H1 (cell line): ENCODE measurements around the gene KCNJ13. TPM values are rescaled to one million over a fixed set of nuclear protein-coding genes. Genes with fewer than 3 reads are reported as not detected.

Experiments
- CTCF ChIA-PET: fragments of 300-600 bp; sonication (Branson Sonifier 250); formaldehyde crosslinking; loops from one replicate; lab custom pipeline; 2021; ENCODE audit not compliant: partially characterized antibody; lab: Charles Lee
- POLR2A ChIA-PET: fragments of 300-600 bp; sonication (Branson Sonifier 250); formaldehyde crosslinking; loops from one replicate; lab custom pipeline; 2021; ENCODE audit warnings: inconsistent platforms; ENCODE audit not compliant: partially characterized antibody; lab: Charles Lee
- DNase-seq, 2 experiments: peaks; one replicate each; pipeline versions ENCODE4 v3.0.0 to v3.0.0-alpha.2; 2010 to 2022; ENCODE audit warnings: low spot score in 2 of 2, low read depth in 1 of 2, mixed read lengths in 1 of 2
- FAIRE-seq: peaks from 2 replicates; lab custom pipeline; 2011; peaks lifted over from hg19 to GRCh38; lab: Jason Lieb, UNC
- H2AFZ ChIP-seq: 2 replicates; pipeline ENCODE4 v1.8.1; 2012; ENCODE audit warnings: low read length, inconsistent platforms
- H2AK5ac ChIP-seq: 2 replicates; pipeline ENCODE4 v1.6.1; 2013; ENCODE audit warnings: low read depth, low read length
- H2BK120ac ChIP-seq: replicated peaks from 2 replicates; pipeline ENCODE3; 2013; ENCODE audit warnings: low read depth, low read length, inconsistent platforms
- H2BK12ac ChIP-seq: 2 replicates; pipeline ENCODE4 v1.6.1; 2013; ENCODE audit warnings: low read depth, low read length
- H2BK15ac ChIP-seq: 2 replicates; pipeline ENCODE4 v1.6.1; 2013; ENCODE audit warnings: low read length
- H2BK20ac ChIP-seq: 2 replicates; pipeline ENCODE4 v1.6.1; 2013; ENCODE audit warnings: low read length
- H2BK5ac ChIP-seq: 2 replicates; pipeline ENCODE4 v1.6.1; 2013; ENCODE audit warnings: low read depth, low read length
- H3K14ac ChIP-seq: 2 replicates; pipeline ENCODE4 v1.6.1; 2013; ENCODE audit warnings: inconsistent platforms; ENCODE audit not compliant: insufficient read length
- H3K18ac ChIP-seq: 2 replicates; pipeline ENCODE4 v1.6.1; 2013; ENCODE audit warnings: low read length; ENCODE audit errors: extremely low read depth
- H3K23ac ChIP-seq: 2 replicates; pipeline ENCODE4 v1.6.1; 2013; ENCODE audit warnings: inconsistent platforms; ENCODE audit not compliant: insufficient read length
- H3K23me2 ChIP-seq: 2 replicates; pipeline ENCODE4 v1.6.1; 2013; ENCODE audit warnings: low read depth, low read length
- H3K27ac ChIP-seq: 2 replicates; pipeline ENCODE4 v1.6.1; 2011; ENCODE audit warnings: low read depth, low read length, inconsistent platforms
- H3K27me3 ChIP-seq, 4 experiments: replicated peaks in 1 of 4; 1 replicate in 1 of 4; 2 replicates in 3 of 4; pipeline versions ENCODE4 v1.6.1 to v1.8.1; 2011 to 2013; ENCODE audit warnings: low read length in 3 of 4, mild to moderate bottlenecking in 3 of 4, inconsistent platforms in 2 of 4, mixed read lengths in 2 of 4, moderate library complexity in 1 of 4; ENCODE audit not compliant: control insufficient read depth in 3 of 4, insufficient read depth in 3 of 4; ENCODE audit errors: extremely low read depth in 1 of 4
- H3K36me3 ChIP-seq, 4 experiments: 2 replicates each; pipeline versions ENCODE4 v1.6.1 to v1.8.1; 2011 to 2013; ENCODE audit warnings: mild to moderate bottlenecking in 4 of 4, low read length in 3 of 4, moderate library complexity in 2 of 4, control low read depth in 1 of 4, inconsistent platforms in 1 of 4; ENCODE audit not compliant: insufficient read depth in 4 of 4, control insufficient read depth in 2 of 4
- H3K4ac ChIP-seq: replicated peaks from 2 replicates; pipeline ENCODE3; 2013; ENCODE audit warnings: low read length, low read depth, mixed read lengths, inconsistent platforms; ENCODE audit not compliant: insufficient read length
- H3K4me1 ChIP-seq, 4 experiments: replicated peaks in 1 of 4; 1 replicate in 1 of 4; 2 replicates in 3 of 4; pipeline versions ENCODE4 v1.6.1 to v1.8.1; 2011 to 2013; ENCODE audit warnings: low read length in 3 of 4, inconsistent platforms in 2 of 4, mixed read lengths in 1 of 4; ENCODE audit not compliant: insufficient read depth in 4 of 4, control insufficient read depth in 3 of 4
- H3K4me2 ChIP-seq, 2 experiments: 2 replicates each; pipeline versions ENCODE4 v1.6.1 to v1.8.1; 2011 to 2013; ENCODE audit warnings: low read depth in 2 of 2, low read length in 2 of 2, control low read depth in 1 of 2, inconsistent platforms in 1 of 2, mild to moderate bottlenecking in 1 of 2; ENCODE audit not compliant: insufficient read depth in 1 of 2
- H3K4me3 ChIP-seq, 4 experiments: fragments of 200-600, 300-600 bp in 1 of 4; sonication (generic), shearing (Covaris generic), sonication (Bioruptor Twin) in 1 of 4; 2 replicates each; pipeline versions ENCODE4 v1.5.1 to v1.8.1; 2011 to 2016; ENCODE audit warnings: low read length in 4 of 4, low read depth in 3 of 4, control low read depth in 2 of 4, inconsistent platforms in 2 of 4, mild to moderate bottlenecking in 2 of 4, mixed read lengths in 1 of 4, moderate library complexity in 1 of 4; ENCODE audit not compliant: insufficient read depth in 2 of 4; ENCODE audit errors: extremely low read depth in 1 of 4
- H3K56ac ChIP-seq: replicated peaks from 2 replicates; pipeline ENCODE3; 2013; ENCODE audit warnings: low read depth, mild to moderate bottlenecking, mixed read lengths, low read length, inconsistent platforms; ENCODE audit not compliant: insufficient read length
- H3K79me1 ChIP-seq: 2 replicates; pipeline ENCODE4 v1.6.1; 2013; ENCODE audit warnings: low read depth, low read length, control low read depth
- H3K79me2 ChIP-seq, 2 experiments: 2 replicates each; pipeline versions ENCODE4 v1.6.1 to v1.8.1; 2012 to 2013; ENCODE audit warnings: low read length in 2 of 2, mild to moderate bottlenecking in 2 of 2, inconsistent platforms in 1 of 2; ENCODE audit not compliant: insufficient read depth in 2 of 2, control insufficient read depth in 1 of 2
- H3K9ac ChIP-seq, 4 experiments: replicated peaks in 1 of 4; 1 replicate in 1 of 4; 2 replicates in 3 of 4; pipeline versions ENCODE4 v1.6.1 to v1.8.1; 2011 to 2013; ENCODE audit warnings: low read depth in 3 of 4, low read length in 3 of 4, control low read depth in 2 of 4, mild to moderate bottlenecking in 2 of 4, moderate library complexity in 2 of 4, inconsistent platforms in 1 of 4; ENCODE audit errors: extremely low read depth in 1 of 4
- H3K9me3 ChIP-seq, 2 experiments: 2 replicates each; pipeline versions ENCODE4 v1.6.1 to v1.8.1; 2012 to 2013; ENCODE audit warnings: mild to moderate bottlenecking in 2 of 2, moderate library complexity in 2 of 2, control low read depth in 1 of 2, inconsistent platforms in 1 of 2, low read depth in 1 of 2, low read length in 1 of 2, mixed read lengths in 1 of 2; ENCODE audit not compliant: insufficient read depth in 2 of 2
- H4K20me1 ChIP-seq, 2 experiments: replicated peaks in 1 of 2; 2 replicates each; pipeline versions ENCODE3 to v1.8.1; 2011 to 2013; ENCODE audit warnings: inconsistent platforms in 2 of 2, low read length in 2 of 2, mild to moderate bottlenecking in 1 of 2; ENCODE audit not compliant: insufficient read depth in 2 of 2, control insufficient read depth in 1 of 2
- H4K5ac ChIP-seq: 2 replicates; pipeline ENCODE4 v1.6.1; 2013; ENCODE audit warnings: low read length, low read depth, mixed read lengths, inconsistent platforms; ENCODE audit not compliant: insufficient read length
- H4K8ac ChIP-seq: 2 replicates; pipeline ENCODE4 v1.8.0; 2013; ENCODE audit warnings: mild to moderate bottlenecking, moderate library complexity, low read length, inconsistent platforms; ENCODE audit not compliant: insufficient read depth; ENCODE audit errors: extremely low read depth
- H4K91ac ChIP-seq: replicated peaks from 2 replicates; pipeline ENCODE3; 2013; ENCODE audit warnings: low read length, mixed read lengths, inconsistent platforms; ENCODE audit not compliant: insufficient read length
- CHD1 ChIP-seq: IDR thresholded peaks from 2 replicates; pipeline ENCODE4 v1.6.1; 2012; ENCODE audit warnings: low read depth, low read length, improper control_type of control experiment
- GABPA ChIP-seq: IDR thresholded peaks from 2 replicates; pipeline ENCODE4 v1.6.1; 2011; ENCODE audit warnings: mild to moderate bottlenecking, low read length, moderate library complexity, borderline replicate concordance; ENCODE audit not compliant: insufficient read depth
- JUN ChIP-seq: IDR thresholded peaks from 2 replicates; pipeline ENCODE4 v1.6.1; 2011; ENCODE audit warnings: low read depth, mild to moderate bottlenecking, improper control_type of control experiment, low read length
- KDM1A ChIP-seq: fragments of 200-600, 300-600 bp; sonication (generic); IDR thresholded peaks from 2 replicates; pipeline ENCODE4 v1.7.1; 2016; ENCODE audit warnings: mild to moderate bottlenecking, low read length, borderline replicate concordance
- MAFK ChIP-seq: IDR thresholded peaks from 2 replicates; pipeline ENCODE4 v1.6.1; 2012; ENCODE audit warnings: low read depth, mild to moderate bottlenecking, improper control_type of control experiment, low read length
- MAX ChIP-seq: IDR thresholded peaks from 2 replicates; pipeline ENCODE4 v1.6.1; 2012; ENCODE audit warnings: inconsistent platforms
- NANOG ChIP-seq: IDR thresholded peaks from 2 replicates; pipeline ENCODE4 v1.6.1; 2011; ENCODE audit warnings: low read length, low read depth, mild to moderate bottlenecking, inconsistent platforms; ENCODE audit not compliant: insufficient read depth, poor library complexity, severe bottlenecking
- NRF1 ChIP-seq: IDR thresholded peaks from 2 replicates; pipeline ENCODE4 v1.6.1; 2011; ENCODE audit warnings: mild to moderate bottlenecking, low read depth, low read length, improper control_type of control experiment
- POU5F1 ChIP-seq: IDR thresholded peaks from 2 replicates; pipeline ENCODE4 v1.6.1; 2011; ENCODE audit warnings: low read depth, mild to moderate bottlenecking, low read length, moderate library complexity
- RXRA ChIP-seq: IDR thresholded peaks from 2 replicates; pipeline ENCODE4 v1.6.1; 2011; ENCODE audit warnings: low read depth, mild to moderate bottlenecking, low read length, moderate library complexity; ENCODE audit not compliant: insufficient read depth
- SAP30 ChIP-seq: fragments of 300-600 bp; sonication (generic); IDR thresholded peaks from 2 replicates; pipeline ENCODE4 v1.7.1; 2012; ENCODE audit warnings: low read length, moderate library complexity, mild to moderate bottlenecking, inconsistent platforms; ENCODE audit not compliant: insufficient read depth, insufficient replicate concordance
- SUZ12 ChIP-seq: fragments of 200-600 bp; sonication (generic); IDR thresholded peaks from 2 replicates; pipeline ENCODE4 v1.6.1; 2012; ENCODE audit warnings: mild to moderate bottlenecking, inconsistent platforms, low read length, moderate library complexity, mixed read lengths
- TAF7 ChIP-seq: optimal IDR thresholded peaks from 2 replicates; pipeline ENCODE3; 2011; ENCODE audit warnings: low read depth, mild to moderate bottlenecking, inconsistent platforms, low read length, moderate library complexity, borderline replicate concordance
- ZNF274 ChIP-seq: IDR thresholded peaks from 2 replicates; pipeline ENCODE4 v1.7.0; 2012; ENCODE audit warnings: low read length, borderline replicate concordance; ENCODE audit errors: extremely low read depth
- WGBS, 2 experiments: shearing (Covaris generic) in 1 of 2; methylation state at CpG; one replicate each; pipeline versions ENCODE4 v1.1.6 to v1.1.7; 2013 to 2015; ENCODE audit warnings: low lambda C conversion rate in 2 of 2, mixed read lengths in 2 of 2, inconsistent platforms in 1 of 2, low coverage in 1 of 2, missing lambda C conversion rate in 1 of 2; ENCODE audit not compliant: insufficient replicate concordance in 2 of 2, insufficient coverage in 1 of 2, insufficient read length in 1 of 2; ENCODE audit errors: extremely low coverage in 1 of 2, missing lambda C conversion rate in 1 of 2; 5-methylcytosine and 5-hydroxymethylcytosine counted together
- polyA plus RNA-seq, 7 experiments: library from polyadenylated mRNA; depleted of rRNA in 3 of 7; stranded (reverse) in 5 of 7; unstranded in 2 of 7; fragments of >200 nt in 5 of 7; fragments of 200-250 nt in 2 of 7; gene quantifications; 1 replicate in 5 of 7; 2 replicates in 1 of 7; 4 replicates in 1 of 7; pipeline versions ENCODE4 v1.2.1 to v1.2.3, GENCODE V29; 2011 to 2013; ENCODE audit warnings: missing spikeins in 2 of 7, mixed read lengths in 2 of 7
- total RNA-seq: library from RNA; stranded (reverse); fragmentation: NEBNext Ultra II Directional; extraction: Animal tissue kit (Norgen Biotek cat#: 25700); gene quantifications from 2 replicates; pipeline ENCODE4 v1.2.1, GENCODE V29; 2021

KCNJ13 gene
- total and polyA plus RNA-seq, 2 of the 8 experiments (the other 6 are each of a cell fraction or from before 2014, with no cell fraction given), result not detected

GRCh38 chr2:232757905-232758304 is 18.5 kb downstream of the KCNJ13 start:
- Histone ChIP-seq H3K56ac (no peak overlapping the region), H2BK120ac (no peak overlapping the region), H2BK12ac (no peak overlapping the region), H2BK15ac (no peak overlapping the region), H3K4me1 (no peaks in the 10 kb centered on the region), H4K20me1 (peaks cover 0 to 1% of the 10 kb centered on the region in 2 experiments), H3K79me2 (no peaks in the 10 kb centered on the region), H3K27me3 (no peaks in the 10 kb centered on the region), H4K5ac (no peak overlapping the region), H3K27ac (no peak overlapping the region), H2AFZ (no peak overlapping the region), H3K9me3 (no peaks in the 10 kb centered on the region), H3K23ac (no peak overlapping the region), H3K4ac (no peak overlapping the region), H3K23me2 (no peaks in the 10 kb centered on the region), H4K8ac (no peak overlapping the region), H3K79me1 (no peaks in the 10 kb centered on the region; the same call in 1 of the 2 replicates), H3K18ac (no peak overlapping the region), H3K9ac (no peak overlapping the region), H3K4me2 (no peak overlapping the region), H2BK20ac (no peak overlapping the region), H3K4me3 (no peak overlapping the region), H2AK5ac (no peak overlapping the region), H4K91ac (no peak overlapping the region), H2BK5ac (no peak overlapping the region), H3K36me3 (peaks cover 0 to 30% (median 4%) of the 10 kb centered on the region in 4 experiments; a peak in 5 of 8 replicates), H3K14ac (no peak overlapping the region)
- 89% methylated on average over 2 of the region's 2 CpGs; no CpG with 5 or more reads in 1 of the 2 experiments for WGBS, 2 experiments
- FAIRE-seq (no peak), DNase-seq (no peak)
- ChIA-PET POLR2A (no interaction called here), CTCF (interaction anchor here (0.8 to 1.4 kb wide), 2 partner anchors 10 to 61 kb away, joined by 3 to 4 read pairs; no protein-coding TSS in a partner anchor)
- TF ChIP-seq ZNF274 (no peak), SAP30 (no peak), CHD1 (no peak), KDM1A (no peak), MAX (no peak), JUN (no peak), MAFK (no peak), TAF7 (no peak), RXRA (no peak), SUZ12 (no peak), POU5F1 (no peak), GABPA (no peak), NRF1 (no peak), NANOG (no peak)
